G401 (cell line): ENCODE measurements around the gene MS4A6A. TPM values are rescaled to one million over a fixed set of nuclear protein-coding genes. Genes with fewer than 3 reads are reported as not detected.
A peak's percentile ranks its signal among the peaks of the same experiment; 100 is the strongest.
"Not testable (repeated sequence)": the region's sequence is repeated elsewhere in the genome, so short reads cannot be mapped to it uniquely, and the experiment has no call there.

Experiments used
- DNase-seq: peaks from one replicate; pipeline ENCODE4 v3.0.0-alpha.2; 2015; ENCODE audit warnings: low spot score
- in situ Hi-C: cut with HindIII; loops from 2 replicates; pipeline ENCODE4 v1.10.0; 2016; ENCODE audit warnings: low sequenced_read_pairs, mixed read lengths
- total RNA-seq: library from RNA; depleted of rRNA; stranded (reverse); fragments of >200 nt; shearing (Covaris generic); gene quantifications from 2 replicates; pipeline ENCODE4 v1.2.3, GENCODE V29; 2014; rRNA removed

Gene MS4A6A
- total RNA-seq = not detected in 2 replicates

DNA sequence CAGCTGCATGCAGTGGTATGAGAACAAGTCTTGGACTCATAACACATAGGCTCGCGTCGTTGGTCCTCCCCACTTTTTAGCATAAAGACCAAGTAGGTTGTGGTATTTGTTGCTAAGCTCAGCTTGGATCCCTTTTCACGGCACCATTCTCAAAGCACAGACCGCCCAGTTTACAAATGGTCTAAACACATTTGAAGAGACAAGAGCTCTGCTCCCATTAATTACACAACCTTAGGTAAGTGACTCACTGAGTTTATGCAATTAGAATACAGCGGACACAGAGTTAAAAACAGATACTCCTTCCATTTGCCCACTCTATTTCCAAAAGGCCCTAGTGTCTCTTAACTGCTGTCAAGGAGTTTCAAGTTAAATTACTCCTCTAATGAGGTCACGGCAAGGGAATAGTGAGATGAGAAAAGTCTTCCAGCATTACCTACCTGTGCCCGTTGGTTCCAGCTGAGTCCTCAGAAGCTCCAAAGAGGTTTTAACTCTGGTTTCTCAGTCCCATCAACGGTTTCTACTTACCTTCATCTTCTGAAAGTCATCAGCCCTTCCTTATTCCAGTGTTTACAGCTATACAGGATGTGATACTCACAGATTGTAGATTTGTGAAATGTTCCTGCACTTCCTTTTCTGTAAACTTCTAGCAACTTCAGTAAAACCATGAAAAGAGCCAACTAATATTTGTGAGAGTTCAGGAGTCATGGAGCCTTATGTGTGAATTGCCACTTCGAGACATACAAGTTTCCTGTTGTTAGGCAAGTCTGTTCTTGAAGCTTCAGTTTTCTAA lies at the start of gene MS4A6A:
Gene MS4A6A, minus strand, starts transcription at position 543 of the 790 bp plus-strand sequence. CDS start 1,356 bp downstream, outside the sequence.
- in situ Hi-C loops = no loop called here
- no peak for DNase-seq

GRCh38 chr11:60230681-60231080 lies 47.8 kb upstream of the MS4A6A start:
- no peak for DNase-seq
- in situ Hi-C loops = no loop called here

- in situ Hi-C loops = no loop called here
Observed at GRCh38 chr11:60222141-60222540, 39.3 kb upstream of the MS4A6A start.

GRCh38 chr11:60221692-60222091 lies 38.8 kb upstream of the MS4A6A start:
- in situ Hi-C loops = no loop called here

More at GRCh38 chr11:60222141-60222540, 39.3 kb upstream of the MS4A6A start:
- DNase-seq = no peak

DNA sequence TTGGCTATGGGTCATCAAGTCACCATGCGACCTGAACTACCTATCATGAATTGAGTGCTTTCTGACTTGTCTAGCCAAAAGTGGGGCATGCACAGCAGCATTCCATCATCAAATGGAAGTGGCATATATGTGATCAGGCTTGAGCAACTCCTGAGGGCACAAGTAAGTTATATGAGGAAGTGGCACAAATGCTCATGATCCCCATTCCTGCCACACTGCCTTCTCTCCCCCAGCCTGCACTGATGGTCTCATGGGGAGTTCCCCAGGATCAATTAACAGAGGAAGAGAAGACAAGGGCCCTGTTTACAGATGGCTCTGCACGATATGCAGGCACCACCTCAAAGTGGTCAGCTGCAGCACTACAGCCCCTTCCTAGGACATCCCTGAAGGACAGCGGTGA lies 38.3 kb upstream of the MS4A6A start:
- DNase-seq = no peak
- in situ Hi-C loops = no loop called here

More at GRCh38 chr11:60221692-60222091, 38.8 kb upstream of the MS4A6A start:
- DNase-seq = no peak

DNA sequence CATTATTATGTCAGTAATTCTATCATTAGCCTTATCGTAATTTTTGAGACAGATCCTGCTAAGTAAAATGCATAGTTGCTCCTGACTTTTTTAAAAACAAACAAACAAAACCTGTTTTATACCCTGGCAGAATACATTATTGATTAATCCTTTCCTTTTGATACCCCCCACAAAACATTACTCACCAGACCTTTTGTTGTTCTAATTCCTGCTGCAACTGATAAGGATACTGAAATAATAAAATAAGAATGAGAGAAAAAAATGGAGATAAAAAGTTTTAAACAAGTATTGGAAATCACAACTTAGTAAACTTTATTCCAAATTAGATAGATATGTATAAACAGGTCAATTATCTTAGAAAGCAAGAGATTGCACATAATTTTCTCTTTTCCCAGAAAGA lies 31.5 kb upstream of the MS4A6A start:
- in situ Hi-C loops = no loop called here
- DNase-seq = no peak

DNA sequence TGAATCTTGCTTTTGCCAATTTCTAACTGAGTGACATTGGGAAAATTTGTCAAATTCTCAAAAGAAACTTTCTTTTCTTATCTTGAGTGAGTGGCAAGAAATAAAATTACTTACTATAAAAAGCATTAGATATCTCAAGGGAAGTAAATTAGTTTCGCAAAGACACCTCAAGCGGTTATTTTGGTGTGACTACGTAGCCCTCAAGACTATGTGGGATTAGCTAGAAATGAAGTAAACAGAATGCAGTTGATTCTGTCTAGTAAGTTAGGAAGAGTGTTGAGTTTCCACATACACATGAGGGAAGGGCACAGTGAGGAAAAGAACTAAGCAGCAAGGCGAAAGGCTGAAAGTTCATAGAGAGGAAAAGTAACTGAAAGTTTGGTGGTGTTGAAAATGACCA lies 28.3 kb upstream of the MS4A6A start:
- DNase-seq = no peak
- in situ Hi-C loops = no loop called here

GRCh38 chr11:60209977-60210376 lies 27.1 kb upstream of the MS4A6A start:
- no peak for DNase-seq
- in situ Hi-C loops = no loop called here

GRCh38 chr11:60208951-60209350 lies 26.1 kb upstream of the MS4A6A start:
- in situ Hi-C loops = no loop called here
- DNase-seq = no peak

- in situ Hi-C loops = no loop called here
Observed at GRCh38 chr11:60208146-60208895, 25.4 kb upstream of the MS4A6A start.

DNA sequence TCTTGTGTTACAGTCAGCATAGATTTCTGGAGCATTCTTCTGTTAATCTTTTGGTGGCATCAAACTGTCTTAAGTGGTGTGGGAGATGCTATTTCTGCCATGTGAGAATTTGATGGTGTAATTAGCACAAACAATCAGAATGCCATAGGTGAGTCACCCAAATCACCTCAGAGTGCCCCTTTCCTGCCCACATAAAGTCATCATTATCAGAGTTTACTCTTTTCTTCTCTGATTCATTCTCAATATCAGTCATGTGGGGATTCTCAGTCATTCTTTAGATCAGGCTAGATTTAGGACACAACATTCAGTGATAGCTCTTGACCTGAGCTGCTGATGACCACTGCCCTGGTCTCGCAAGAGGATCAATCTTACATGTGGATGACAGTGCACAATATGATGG lies 23.7 kb upstream of the MS4A6A start:
- no peak for DNase-seq
- in situ Hi-C loops = no loop called here

More at GRCh38 chr11:60208146-60208895, 25.4 kb upstream of the MS4A6A start:
- DNase-seq = no peak

- in situ Hi-C loops = no loop called here
- DNase-seq = no peak
Observed at GRCh38 chr11:60204922-60205321, 22.0 kb upstream of the MS4A6A start.

- DNase-seq, in situ Hi-C loops: not testable (repeated sequence)
Observed at GRCh38 chr11:60201334-60201733, 18.5 kb upstream of the MS4A6A start.

DNA sequence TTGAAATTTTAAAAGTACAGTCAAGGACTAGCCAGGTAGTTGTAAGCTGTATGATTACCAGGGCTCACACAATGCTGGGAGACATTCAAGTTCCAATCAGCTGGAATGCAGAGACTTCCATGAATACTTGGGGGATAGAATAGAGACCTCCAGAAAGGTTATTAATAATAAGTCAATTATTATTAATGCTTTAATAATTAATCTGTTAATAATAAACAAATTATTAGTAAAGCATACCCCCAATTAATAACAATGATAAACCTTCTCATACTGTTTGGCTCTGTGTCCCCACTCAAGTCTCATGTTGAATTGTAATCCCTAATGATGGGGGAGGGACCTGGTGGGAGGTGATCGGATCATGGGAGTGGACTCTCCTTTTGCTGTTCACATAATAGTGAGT lies 14.6 kb upstream of the MS4A6A start:
- in situ Hi-C loops = no loop called here
- no peak for DNase-seq

DNA sequence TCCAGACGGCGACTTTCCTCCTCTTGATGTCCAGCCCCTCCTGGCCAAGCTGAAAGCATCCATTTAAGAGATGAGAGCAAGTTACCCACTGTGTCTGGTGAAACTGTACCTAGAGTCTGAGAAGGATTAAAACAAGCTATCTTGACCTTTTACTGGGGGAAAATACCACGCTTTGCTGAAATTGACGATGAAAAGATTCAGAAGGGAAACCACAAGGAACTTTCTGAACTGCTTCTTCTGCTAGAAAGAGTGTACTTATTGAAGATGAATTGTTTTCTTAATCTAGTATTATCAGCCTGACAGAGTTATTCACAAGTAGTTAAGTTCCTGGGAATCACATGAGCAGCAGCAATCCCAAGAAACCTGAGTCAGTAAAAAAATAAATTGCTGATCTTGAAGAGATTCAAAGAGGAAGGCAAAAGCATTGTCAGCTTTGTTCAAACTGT lies 13.1 kb upstream of the MS4A6A start:
- in situ Hi-C loops = no loop called here
- DNase-seq = no peak

- in situ Hi-C loops = no loop called here
- DNase-seq = no peak
Observed at GRCh38 chr11:60194511-60194910, 11.6 kb upstream of the MS4A6A start.

DNA sequence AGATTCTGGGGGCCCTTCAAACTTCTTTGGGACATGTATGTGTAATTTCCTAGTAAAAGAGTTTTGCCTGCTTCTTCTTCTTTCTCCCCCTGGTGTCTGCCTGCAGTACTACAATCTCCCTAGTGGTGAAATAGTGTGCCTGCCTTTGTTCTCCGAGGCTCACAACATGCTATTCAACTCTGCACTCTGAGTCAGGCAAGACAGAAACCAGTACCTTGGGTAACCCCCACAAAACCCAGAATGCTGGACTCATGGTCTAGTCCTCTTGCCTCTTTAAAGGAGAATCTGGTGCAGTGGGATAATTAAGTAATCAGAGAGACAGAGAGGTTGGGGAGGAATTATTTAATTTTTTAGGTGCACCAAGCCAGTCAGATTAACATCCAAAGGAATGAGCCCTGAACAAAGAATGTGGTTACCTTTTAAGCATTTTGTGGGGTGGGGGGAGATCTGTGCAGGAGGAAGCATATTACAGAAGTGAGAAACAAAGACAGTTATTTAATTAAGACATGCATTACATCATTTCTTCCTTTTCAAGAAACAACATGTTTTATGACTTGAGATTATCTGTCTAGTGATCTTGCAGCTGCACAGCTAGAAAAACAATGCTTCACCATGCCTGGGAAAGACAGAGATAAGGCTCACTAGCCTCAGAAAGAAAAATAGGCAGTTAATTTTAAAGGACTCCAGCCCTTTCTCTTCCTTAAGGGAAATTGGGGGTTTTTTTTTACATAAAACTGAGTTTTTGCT lies 11.0 kb upstream of the MS4A6A start:
- in situ Hi-C loops = no loop called here
- DNase-seq = peak; percentile 19

DNA sequence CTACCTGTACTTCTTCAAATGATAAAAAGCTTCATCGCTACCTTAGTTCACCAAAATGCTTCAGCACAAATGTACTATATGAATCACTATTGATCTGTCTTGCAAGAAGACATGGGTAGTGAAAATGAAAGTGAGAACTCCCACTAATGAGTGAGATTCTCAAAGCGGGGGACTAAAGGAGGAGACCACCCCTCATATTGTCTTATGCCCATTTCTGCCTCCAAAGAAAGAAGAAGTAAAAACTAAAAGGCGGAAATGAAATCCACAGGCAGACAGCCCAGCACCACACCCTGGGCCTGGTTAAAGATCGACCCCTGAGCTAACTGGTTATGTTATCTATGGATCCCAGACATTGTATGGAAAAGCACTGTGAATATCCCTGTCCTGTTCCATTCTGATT lies 9.7 kb upstream of the MS4A6A start:
- in situ Hi-C loops, DNase-seq: not testable (repeated sequence)

- in situ Hi-C loops, DNase-seq: not testable (repeated sequence)
Observed at GRCh38 chr11:60188481-60188880, 5.6 kb upstream of the MS4A6A start.

DNA sequence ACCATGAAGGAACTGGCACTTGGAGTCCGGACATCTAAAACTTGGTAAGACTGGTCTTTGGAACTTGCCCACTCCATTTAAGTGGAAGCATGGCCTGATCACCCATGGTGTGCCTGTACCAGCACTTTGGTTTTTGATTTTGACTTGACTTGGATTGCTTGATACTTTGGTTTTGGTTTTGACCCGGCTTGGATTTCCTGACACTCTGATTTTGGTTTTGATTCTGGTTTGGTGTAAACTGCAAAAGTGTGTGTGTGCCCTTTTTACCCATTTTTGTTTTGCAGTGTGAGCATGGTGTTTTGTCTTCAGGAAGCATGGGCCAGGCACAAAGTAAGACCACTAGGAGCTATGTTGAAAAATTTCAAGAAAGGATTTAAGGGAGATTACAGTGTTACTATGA lies 3.2 kb upstream of the MS4A6A start:
- in situ Hi-C loops, DNase-seq: not testable (repeated sequence)
